KMS-11 (cell line): Measurements from ENCODE around the gene ADCY1.

Source experiments
- H2AFZ ChIP-seq: fragments of 200-600 bp; sonication (generic); 2 replicates; pipeline ENCODE4 v1.6.1; 2016; ENCODE audit warnings: antibody characterized with exemption, mixed run types, low read depth
- H3K27ac ChIP-seq: fragments of 200-600 bp; sonication (generic); 2 replicates; pipeline ENCODE4 v1.6.1; 2016; ENCODE audit warnings: mild to moderate bottlenecking, mixed run types
- H3K27me3 ChIP-seq: fragments of 200-600 bp; sonication (generic); 2 replicates; pipeline ENCODE4 v1.6.1; 2017; ENCODE audit warnings: mild to moderate bottlenecking, low read depth, mixed run types, moderate library complexity; ENCODE audit not compliant: insufficient read depth
- H3K36me3 ChIP-seq: fragments of 200-600 bp; sonication (generic); 2 replicates; pipeline ENCODE4 v1.6.1; 2017; ENCODE audit warnings: mild to moderate bottlenecking, mixed run types; ENCODE audit not compliant: insufficient read depth
- H3K4me1 ChIP-seq: fragments of 200-600 bp; sonication (generic); 2 replicates; pipeline ENCODE4 v1.6.1; 2016; ENCODE audit warnings: mild to moderate bottlenecking, low read depth, mixed run types; ENCODE audit not compliant: poor library complexity, severe bottlenecking
- H3K4me2 ChIP-seq: fragments of 200-600 bp; sonication (generic); 2 replicates; pipeline ENCODE4 v1.7.0; 2016; ENCODE audit warnings: mild to moderate bottlenecking, mixed run types
- H3K4me3 ChIP-seq: fragments of 200-600 bp; sonication (generic); IDR thresholded peaks from 2 replicates; pipeline ENCODE4 v1.6.1; 2017; ENCODE audit warnings: low read depth, low read length, mixed read lengths; ENCODE audit not compliant: insufficient read depth
- H3K79me2 ChIP-seq: fragments of 200-600 bp; sonication (generic); 2 replicates; pipeline ENCODE4 v1.6.1; 2016; ENCODE audit warnings: low read depth, mixed run types; ENCODE audit not compliant: insufficient read depth
- H3K9ac ChIP-seq: fragments of 200-600 bp; sonication (generic); 2 replicates; pipeline ENCODE4 v1.6.1; 2016; ENCODE audit warnings: mild to moderate bottlenecking, mixed run types
- H4K20me1 ChIP-seq: fragments of 200-600 bp; sonication (generic); 2 replicates; pipeline ENCODE4 v1.6.1; 2016; ENCODE audit warnings: mild to moderate bottlenecking, mixed run types; ENCODE audit not compliant: insufficient read depth
- TF ChIP-seq, protein P1 (sequence below): fragments of 200-600 bp; sonication (generic); conservative IDR thresholded peaks from 2 replicates; pipeline ENCODE4 v1.6.1; 2017; ENCODE audit warnings: low read depth, mild to moderate bottlenecking, antibody characterized with exemption, low read length, moderate library complexity, mixed read lengths

ADCY1 gene

DNA sequence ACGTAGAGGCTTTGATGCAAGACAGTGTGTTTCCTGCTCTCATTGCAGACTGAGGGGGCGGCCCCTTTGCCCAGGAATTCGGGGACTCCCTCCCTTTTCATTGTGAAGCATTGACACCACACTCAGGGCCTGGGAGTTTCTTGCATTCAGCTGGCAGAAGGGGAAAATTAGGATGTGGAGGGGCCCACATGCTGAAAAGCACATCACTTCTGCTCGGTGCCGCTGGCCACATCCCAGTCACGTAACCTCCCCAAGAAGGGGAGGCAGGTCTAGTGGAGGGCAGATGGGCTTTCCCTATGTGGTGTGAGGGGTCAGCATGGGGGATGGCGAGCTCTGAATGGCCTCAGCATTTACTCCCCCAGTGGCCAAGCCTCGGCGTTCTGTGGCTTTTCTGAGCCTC, 47.9 kb downstream of the ADCY1 start:
- no peaks in the 10 kb centered on the region for H3K36me3 ChIP-seq
- TF ChIP-seq, protein P1, sequence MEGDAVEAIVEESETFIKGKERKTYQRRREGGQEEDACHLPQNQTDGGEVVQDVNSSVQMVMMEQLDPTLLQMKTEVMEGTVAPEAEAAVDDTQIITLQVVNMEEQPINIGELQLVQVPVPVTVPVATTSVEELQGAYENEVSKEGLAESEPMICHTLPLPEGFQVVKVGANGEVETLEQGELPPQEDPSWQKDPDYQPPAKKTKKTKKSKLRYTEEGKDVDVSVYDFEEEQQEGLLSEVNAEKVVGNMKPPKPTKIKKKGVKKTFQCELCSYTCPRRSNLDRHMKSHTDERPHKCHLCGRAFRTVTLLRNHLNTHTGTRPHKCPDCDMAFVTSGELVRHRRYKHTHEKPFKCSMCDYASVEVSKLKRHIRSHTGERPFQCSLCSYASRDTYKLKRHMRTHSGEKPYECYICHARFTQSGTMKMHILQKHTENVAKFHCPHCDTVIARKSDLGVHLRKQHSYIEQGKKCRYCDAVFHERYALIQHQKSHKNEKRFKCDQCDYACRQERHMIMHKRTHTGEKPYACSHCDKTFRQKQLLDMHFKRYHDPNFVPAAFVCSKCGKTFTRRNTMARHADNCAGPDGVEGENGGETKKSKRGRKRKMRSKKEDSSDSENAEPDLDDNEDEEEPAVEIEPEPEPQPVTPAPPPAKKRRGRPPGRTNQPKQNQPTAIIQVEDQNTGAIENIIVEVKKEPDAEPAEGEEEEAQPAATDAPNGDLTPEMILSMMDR = no peak
- H3K4me1 ChIP-seq = no peaks in the 10 kb centered on the region
- H3K27ac ChIP-seq = no peak overlapping the region
- H3K79me2 ChIP-seq = no peaks in the 10 kb centered on the region
- no peaks in the 10 kb centered on the region for H4K20me1 ChIP-seq
- no peak overlapping the region for H3K4me2 ChIP-seq
- no peak overlapping the region for H2AFZ ChIP-seq
- H3K9ac ChIP-seq = no peak overlapping the region
- H3K27me3 ChIP-seq = no peaks in the 10 kb centered on the region
- H3K4me3 ChIP-seq = no peak overlapping the region

DNA sequence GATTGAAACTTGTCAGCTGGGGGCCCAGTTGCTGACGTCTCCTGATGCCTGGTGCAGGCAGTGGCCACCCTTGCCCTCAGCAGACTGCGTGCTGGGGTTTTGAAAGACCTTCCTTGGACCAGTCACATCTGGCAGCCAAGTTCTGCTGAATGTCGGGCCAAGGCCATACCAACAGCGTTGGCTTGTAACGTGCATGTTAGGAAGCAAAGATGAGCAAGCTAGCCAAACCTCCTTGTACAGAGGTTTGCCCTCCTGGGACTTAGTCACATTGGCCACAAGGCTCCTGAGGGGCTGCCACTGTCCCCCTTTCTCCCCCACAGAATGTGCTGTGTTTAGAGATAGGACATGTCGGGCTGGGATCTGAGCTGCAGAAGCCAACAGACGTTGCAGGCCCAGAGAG, 49.0 kb downstream of the ADCY1 start:
- no peak overlapping the region for H3K4me3 ChIP-seq
- TF ChIP-seq, protein P1 = no peak
- H3K36me3 ChIP-seq = no peaks in the 10 kb centered on the region
- H4K20me1 ChIP-seq = no peaks in the 10 kb centered on the region
- H2AFZ ChIP-seq = no peak overlapping the region
- H3K4me1 ChIP-seq = no peaks in the 10 kb centered on the region
- no peak overlapping the region for H3K4me2 ChIP-seq
- no peaks in the 10 kb centered on the region for H3K27me3 ChIP-seq
- no peak overlapping the region for H3K9ac ChIP-seq
- H3K79me2 ChIP-seq = no peaks in the 10 kb centered on the region
- no peak overlapping the region for H3K27ac ChIP-seq

DNA sequence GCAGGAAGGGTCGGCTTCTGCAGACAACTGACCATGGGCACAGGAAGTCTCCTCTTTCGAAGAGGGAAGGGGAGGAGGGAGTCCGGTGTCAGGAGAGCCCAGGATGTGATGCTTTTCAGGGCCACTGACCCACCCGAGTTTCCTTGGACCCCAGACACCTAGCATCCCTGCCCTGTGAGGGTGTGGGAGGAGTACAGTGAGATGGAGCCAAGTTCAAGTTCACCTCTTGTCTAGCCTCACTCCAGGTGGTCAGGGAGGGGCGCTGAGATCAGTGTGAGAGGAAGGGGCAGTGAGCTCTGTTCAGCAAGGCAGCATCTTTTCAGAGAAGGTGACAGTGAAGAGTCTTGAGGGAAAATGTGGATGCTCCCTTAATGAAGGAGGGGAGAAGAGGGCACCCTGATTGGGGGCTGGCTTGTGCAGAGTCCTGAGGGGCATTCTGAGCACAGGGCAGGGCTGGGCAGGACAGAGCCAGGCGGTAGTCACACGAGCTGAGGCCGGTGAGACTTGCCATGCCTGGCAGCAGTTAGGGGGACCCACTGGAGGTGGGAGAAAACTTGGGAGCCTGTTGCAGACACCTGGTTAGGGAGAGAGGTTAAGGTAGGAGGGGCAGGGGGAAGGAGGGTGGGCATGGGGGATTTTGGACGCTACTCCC, 49.7 kb downstream of the ADCY1 start:
- Histone ChIP-seq H4K20me1 (no peaks in the 10 kb centered on the region), H3K36me3 (no peaks in the 10 kb centered on the region), H3K4me1 (no peaks in the 10 kb centered on the region), H3K27me3 (no peaks in the 10 kb centered on the region), H2AFZ (no peak overlapping the region), H3K9ac (no peak overlapping the region), H3K27ac (no peak overlapping the region), H3K79me2 (no peaks in the 10 kb centered on the region), H3K4me2 (no peak overlapping the region), H3K4me3 (no peak overlapping the region)
- TF ChIP-seq, protein P1 = no peak

DNA sequence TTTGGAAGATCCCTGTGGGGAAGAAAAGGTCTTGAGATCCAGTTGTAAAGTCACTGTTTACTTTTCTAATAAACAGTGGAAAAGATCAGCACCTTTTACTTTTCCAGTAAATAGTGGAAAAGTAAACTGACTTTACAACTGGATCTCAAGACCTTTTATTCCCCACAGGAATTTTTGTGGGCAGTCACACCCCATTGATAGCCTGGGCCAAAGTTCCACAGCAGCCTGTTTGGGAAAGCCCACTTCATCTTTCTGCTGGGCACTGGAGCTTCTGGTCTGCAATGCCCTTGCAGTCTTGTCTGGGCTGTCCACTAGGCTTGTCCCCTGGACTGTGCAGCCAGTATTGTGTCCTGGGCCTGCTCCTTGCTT, 50.2 kb downstream of the ADCY1 start:
- H3K27ac ChIP-seq = no peak overlapping the region
- H4K20me1 ChIP-seq = no peaks in the 10 kb centered on the region
- no peaks in the 10 kb centered on the region for H3K27me3 ChIP-seq
- TF ChIP-seq, protein P1 = no peak
- no peak overlapping the region for H2AFZ ChIP-seq
- H3K4me3 ChIP-seq = no peak overlapping the region
- no peaks in the 10 kb centered on the region for H3K36me3 ChIP-seq
- H3K4me1 ChIP-seq = no peaks in the 10 kb centered on the region
- no peak overlapping the region for H3K4me2 ChIP-seq
- no peaks in the 10 kb centered on the region for H3K79me2 ChIP-seq
- H3K9ac ChIP-seq = no peak overlapping the region
